Measurements from ENCODE around the gene SLIT3.

Gene SLIT3

DNA sequence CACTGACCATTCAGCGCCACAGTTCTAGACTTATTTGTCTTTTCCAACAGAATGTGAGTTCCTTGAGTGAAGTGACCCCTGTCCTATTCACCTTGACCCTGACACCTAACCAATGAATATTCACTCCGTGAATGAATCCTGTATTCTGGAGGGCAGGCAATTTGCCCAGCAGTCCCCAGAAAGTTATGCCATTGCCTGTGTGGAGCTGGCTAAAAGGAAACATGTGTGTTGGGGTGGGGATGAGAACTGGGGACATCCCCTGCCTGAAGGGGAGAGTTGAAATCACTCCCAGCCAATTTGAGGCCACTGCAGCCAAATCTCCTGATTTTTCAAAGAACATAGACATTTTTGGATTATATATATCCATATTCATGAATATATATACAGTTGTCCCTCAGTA, 199.0 kb downstream of the SLIT3 start:
- DNase-seq, result no peak

DNA sequence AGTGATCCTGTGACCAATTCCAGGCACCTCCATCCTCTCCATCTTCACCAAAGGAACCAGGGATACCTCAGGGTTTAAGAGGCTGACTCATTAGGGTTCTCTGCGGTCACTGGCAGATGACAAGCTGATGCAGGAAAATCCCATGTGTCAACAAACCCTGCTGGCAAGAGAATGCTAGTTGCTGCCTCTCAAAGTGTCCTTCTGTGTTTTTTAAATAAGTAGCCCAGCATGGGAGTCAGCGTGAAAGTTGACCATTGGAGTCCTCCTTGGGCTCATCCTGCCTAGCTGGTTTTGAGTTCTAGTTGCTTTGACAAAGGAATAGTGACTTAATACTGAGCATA, 200.2 kb downstream of the SLIT3 start:
- DNase-seq, result peak; percentile 94

DNA sequence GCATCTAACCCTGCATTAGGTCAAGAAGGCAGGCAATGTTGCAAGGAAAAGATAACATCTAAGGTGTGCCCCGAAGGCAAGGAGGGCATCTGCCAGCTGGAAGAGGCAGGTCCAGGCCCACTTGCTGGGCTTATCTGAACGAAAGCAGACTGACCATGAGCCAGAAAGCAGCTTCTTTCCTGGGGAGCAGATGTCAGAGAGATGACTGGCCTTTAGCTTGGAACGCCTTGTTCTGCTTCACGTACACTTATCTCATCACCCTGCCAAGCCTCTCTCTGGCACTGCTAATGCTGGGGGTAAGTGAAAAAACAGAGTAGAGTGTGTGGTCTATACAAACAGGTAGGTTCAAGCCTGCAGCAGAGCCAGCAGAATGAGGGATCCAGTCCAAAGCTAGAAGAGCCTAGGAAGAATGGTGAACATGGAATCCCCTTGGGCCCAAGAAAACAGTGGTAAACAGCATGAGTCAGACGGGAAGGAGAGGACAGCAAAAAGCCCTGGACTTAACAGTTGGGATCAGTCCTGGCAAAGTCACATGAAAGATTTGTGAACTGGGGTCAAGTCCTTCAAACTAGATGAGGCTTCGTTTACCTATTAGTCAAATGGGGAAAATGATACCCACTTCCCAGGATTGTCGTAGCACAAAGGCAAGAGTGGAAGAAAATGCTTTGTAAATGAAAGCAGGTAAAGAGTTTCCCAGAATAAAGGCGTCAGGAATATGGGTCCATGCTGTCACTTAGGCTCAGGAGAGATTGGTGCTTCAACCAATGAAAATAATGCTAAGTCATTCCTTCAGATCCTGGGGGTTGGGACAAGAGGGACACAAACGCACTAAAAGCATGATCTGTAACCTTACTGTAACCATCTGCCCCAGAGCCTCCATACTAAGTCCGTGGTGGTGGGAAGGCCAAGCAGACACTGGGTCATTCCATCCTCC, 200.9 kb downstream of the SLIT3 start:
- peak; percentile 59 for DNase-seq

DNA sequence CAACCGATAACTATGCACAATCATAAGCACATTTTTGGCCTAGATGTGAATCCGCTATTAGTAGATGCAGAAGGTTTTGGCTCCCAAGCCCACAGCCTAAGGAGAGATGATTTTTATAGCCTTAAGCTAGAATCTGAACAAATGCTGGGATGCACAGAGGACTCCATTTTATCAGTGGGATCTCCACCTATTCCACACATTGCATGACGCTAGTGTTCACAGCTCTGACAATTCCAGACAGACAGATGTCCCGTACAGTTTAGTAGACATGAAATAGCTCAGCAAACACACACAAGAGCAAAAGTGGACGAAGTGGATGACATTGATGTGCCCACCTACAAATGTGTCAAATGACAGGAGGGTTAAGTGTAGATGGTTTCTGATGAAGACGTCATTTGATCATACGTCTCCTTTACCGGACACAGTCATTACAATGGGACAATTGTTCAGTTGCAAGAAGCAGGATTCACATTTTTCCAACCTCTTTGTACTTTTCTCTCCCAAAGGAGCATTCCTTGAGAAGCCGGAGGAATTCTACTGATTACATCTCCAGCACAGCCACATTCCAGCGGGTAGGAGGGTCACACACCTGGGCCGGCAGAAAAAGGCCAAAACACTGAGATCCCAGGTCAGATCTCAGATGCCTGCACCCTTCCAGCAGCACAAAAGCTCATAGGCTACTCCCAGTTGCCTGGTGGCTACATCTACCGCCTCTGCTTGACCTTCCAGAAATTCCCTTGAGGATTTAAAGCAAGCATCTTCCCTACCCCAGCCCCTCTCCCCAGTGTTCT, 202.4 kb downstream of the SLIT3 start:
- DNase-seq, result no peak

DNA sequence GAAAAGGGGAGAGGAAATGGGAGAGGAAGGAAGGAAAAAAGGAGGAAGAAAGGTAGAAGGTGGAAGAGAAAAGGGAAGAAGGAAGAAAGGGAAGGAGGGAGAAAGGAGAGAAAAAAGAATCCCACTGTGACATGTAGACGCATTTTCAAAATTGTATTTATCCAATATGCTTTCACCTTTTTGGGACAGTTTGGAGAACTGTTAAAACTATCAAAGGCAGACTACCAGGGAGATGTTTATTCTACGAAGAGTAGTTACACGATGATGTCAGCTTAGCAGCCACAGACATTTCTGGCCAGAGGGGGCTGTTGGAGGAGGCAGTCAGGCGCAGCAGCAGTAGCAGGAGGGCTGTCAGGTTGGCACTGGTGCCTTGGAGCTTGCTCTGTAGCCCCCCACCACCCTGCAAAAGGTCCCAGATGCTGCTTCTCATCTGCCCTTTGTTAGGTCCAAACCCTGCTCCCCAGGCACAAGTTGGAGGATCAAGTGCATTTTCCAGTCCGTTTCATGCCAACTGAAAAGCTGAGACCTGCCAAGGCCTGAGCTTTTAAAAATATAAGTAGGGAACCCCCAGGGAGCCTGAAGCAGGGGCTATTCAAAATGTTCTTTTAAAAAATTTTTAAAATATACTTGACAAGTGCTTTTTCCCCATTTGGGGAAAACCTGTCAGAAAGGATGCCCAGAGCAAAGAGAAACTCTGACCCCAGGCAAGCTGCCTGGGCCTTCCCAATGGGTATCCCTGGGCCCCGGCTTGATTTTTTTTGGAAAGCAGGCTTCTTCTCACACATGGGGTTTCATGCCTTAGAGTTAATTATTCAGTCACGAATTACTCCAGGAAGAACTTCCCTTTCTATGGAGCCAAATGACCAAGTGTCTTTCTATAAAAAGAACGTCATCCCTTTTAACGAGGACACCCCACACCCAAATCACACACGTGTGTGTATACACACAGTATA, 203.3 kb downstream of the SLIT3 start:
- peak; percentile 59 for DNase-seq

DNA sequence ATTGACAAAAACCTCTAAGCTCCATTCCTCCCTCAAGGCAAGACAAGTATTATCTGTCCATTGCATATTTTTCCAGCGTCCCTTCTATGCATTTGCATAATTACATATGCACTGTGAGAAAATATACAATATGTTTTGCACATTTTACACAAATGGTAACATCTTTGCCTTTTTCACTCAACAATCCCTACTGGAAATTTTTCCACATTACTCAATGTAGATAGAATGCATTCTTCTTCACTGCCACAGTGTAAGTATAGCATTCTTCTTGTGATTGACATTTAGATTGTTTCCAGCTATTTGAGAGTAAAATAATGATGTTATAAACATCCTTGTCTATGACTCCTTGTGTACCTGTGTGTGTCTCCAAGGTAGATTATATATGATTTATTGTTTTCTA, 205.0 kb downstream of the SLIT3 start:
- DNase-seq, result peak; percentile 40

DNA sequence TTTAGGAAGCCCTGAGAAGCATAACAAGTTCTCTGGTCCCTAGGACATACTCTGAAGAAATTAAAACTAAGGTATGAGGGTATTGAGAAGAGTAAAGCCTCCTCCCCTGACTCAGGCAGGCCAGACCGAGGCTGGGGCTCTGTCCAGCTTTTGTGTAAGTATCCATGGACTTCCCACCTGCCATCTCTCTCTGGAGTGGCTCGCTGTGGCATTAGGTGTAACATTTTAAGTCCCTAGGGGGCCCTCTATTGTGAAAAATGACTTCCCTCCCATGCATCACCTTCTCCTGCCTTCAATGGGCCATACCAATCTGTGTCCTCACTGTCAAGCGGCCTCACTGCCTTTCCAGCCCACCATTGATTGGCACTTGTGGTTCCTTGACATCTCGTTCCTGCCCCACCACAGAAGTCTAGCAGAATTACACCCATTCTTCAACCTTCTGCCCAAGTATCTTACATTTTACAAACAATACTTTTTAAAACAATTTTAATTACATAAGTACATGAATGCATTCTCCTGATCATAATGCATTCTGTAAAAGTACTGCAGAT, 205.5 kb downstream of the SLIT3 start:
- no peak for DNase-seq

DNA sequence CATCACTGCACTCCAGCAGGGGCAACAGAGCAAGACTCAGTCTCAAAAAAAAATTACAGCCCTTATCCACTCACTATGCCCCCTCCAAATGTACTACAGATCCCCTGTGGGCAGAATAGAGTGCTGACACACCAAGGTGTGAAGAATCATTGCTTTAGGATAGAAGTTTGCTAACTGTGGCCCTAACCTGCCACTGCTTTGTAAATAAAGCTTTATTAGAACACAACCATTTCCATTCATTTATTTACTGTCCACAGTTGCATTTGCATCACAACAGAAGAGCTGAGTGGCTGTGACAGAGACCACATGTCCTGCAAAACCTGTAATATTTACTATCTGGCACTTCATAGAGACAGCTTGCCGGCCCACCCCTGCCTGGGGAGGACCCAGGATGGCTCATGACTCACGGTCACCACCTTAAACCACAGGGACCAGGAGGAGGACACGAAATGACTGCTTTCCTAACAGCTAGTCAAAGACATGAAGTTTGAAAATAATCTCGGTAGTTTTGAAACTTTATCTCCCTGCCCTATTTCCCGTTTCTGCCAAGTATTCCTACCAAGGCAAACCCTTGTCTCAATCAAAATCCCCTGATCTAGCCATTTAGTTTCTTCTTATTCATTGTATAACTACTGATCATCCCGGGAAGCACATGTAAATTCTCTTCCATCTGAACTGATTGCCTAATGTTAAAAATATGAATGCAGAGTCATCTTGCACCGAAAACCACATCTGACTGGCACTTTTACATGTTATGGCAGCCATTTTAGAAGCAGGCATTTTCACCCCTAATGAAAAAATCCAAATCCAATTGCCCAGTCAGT, 206.1 kb downstream of the SLIT3 start:
- DNase-seq, result peak; percentile 74

DNA sequence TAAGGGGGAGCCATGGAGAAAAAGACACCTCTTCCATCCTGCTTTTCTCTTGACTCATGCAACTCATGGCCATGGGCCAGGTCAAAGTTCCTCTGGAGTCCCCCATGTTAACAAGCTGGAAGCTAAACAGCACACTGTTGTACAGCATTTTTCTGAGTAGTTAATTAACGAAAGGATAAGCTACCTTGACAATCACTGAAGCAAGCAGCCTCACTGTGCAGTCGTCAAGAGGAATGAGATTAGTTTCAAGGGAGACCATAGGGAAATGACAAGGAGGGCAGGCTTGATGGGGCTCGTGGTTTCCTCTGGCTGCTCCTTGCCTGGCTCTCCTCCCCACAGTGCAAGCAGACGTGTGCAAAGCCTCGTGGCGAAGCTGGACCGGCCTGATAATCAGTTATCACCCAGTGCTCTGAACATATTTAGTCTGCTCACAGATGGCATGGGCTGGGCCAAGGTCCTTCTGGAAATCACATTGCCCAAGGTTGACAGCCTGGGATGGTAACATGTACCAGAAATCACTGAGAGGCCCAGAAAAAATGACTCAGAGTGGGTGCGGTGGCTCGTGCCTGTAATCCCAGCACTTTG, 209.5 kb downstream of the SLIT3 start:
- DNase-seq, result no peak

DNA sequence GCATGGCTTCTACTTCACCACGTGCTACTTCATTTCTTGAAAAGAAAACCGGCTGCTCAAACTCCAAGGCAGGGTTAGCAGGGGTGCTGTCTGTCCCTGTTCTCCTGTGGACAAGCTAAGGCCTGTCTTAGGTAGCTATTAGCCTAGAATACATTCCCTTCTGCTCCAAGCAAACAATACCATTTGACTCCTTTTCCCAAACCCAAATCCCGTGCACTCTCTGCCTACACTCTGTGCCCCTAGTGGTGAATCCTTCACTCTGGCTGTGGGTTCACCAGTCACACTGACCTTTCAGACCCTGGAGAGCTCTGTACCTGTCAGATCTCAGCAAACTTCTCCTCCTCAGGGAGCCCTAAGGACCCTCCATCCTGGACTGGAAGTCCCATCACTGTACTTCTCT, 211.6 kb downstream of the SLIT3 start:
- DNase-seq, result no peak

DNA sequence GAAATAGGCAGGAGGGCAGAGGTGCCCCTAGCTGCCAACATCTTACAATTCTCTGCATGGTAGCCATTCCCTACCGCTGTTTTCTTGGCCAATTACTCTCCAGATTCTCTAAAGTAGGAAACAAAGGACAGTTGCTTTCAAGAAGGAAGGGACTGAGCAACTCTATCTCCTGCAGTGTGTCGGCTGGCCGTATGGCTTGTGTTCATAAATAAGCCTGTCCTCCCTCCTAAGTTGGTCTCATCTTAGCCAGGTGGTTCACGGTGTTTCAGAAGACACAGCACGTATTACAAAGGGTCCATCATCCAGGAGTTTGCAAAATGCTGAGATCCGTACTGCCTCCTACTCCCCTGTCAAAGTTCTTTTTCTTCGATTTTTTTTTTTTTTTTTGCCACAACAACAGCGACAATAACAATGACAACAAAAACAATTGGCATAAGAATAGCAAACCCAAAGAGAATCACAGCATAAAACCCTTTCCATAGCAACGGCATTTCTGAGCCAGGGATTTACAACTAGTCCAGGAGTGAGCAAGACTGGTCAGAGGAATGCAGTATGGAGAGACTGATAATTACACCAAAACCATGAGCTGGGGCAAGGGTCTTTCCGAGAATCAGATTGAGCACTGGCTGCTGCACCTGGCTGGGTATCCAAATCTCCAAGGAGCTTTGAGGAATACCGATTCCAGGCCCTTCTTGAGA, 212.8 kb downstream of the SLIT3 start:
- no peak for DNase-seq

DNA sequence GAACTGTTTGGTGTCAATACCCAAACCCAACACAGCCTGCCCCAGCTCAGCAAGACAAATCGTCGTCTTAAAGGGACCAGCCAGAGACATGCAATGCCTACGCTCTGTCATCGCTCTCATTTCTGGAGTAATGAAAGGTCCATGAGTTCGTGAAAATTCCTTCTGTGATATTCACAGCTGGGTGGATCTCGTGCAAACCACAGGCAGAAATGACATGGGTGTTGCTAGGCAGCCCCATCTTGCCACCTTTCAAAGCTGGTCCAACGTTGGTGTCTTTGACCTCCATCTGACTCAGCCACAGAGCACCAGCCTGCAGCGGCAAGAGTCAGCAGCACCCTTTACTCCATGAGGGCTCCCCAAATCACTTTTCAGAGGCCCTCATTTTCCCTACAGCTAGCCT, 215.3 kb downstream of the SLIT3 start:
- peak; percentile 37 for DNase-seq

DNA sequence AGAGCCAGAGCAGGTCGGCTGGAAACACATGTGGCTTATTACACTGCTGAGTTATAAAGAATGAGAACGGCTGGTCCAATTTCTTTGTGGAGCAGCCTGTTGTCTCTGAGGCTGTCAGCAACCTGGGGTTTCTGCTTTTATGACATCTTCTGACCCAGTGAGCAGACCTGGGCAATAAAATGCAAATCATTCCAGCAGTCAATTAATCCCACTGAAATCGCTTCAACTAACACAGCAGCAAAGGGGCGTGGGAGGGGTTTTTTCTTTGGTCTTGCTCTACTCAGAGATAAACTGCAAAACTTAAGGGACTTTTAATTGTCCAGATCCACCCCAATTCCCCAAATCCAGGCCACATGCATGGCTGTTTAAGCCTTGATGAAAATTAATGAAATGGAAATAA, 215.7 kb downstream of the SLIT3 start:
- DNase-seq, result no peak

DNA sequence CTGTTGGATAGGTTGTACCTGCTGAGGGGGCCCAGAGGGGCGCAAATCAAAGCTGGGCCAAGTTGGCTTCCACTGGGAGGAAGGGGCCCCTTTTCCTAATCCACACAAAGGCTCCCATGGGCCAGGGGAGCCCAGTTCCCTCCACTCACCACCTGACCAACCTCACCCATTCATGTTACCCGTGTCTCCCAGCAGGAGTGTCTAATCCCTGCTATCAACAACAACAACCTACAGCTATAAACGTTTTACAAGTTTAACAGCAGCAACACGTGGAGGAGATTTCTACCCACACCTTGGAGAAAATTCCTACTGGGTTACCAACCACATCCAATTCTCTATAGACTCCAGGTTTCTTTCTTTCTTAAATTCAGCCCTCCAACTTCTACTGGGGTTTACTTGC, 216.2 kb downstream of the SLIT3 start:
- no peak for DNase-seq

DNA sequence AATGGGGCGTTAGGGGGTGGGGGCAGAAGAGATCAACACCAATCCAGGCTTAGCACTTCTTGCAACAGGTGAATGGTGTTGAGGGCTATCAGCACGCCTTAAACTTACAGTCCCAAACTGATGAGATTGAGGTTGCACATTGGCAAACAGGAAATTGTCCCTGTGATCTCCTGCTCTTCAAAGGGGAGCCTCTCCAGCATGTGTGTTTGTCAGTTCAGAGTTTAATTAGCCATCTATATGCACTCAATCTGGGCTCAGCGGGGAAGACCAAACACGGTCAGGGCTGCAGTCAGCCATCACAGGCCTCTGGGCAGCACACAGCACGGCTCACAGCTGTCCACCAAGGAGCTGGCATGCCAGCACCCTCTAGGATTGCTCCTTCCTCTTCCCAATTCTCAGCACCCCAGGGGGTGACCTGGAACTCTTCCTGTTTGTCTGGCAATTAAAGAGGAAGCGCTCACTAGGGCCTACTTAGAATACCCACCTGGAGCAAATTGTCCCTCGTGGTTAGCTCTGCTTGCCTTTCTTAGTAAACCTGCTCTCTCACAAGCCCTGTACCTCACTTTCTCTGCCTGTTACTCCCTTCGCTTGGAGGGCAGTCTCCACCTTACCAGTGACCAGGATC, 217.4 kb downstream of the SLIT3 start:
- no peak for DNase-seq

DNA sequence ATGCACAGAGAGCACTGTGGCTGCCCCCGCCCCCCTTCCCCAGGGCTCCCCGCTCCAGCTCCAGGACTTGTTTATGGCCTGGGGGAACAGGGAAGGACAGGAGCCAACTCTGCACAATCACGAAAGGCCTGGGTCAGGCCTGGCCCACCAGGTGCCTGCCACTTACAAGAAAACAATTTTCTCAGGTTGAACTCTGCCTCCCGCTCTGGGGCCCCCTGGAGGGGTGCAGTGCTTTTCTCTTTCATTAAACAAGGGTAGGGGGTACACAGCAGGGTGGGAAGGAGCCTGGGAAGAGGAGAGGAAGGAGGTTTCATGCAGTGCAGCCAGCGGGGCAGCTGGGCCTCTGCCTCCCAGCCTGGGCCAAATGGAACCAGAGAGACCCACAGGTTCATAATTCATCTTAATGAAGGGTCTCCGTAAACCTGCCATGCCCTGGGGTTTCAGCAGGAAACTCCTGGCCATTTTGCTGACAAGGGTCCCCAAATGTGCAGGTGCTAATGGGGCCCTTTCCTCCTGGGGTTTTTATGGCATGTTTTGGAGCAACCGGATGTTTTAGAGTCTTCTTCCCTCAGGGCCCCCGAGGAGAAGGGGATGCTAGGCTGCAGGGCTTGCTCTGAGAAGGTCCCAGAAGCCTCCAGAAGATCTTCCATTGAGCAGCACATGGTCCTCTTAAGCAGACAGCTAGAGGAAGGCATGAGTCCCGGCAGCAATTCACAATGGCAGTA, 219.8 kb downstream of the SLIT3 start:
- DNase-seq, result no peak

DNA sequence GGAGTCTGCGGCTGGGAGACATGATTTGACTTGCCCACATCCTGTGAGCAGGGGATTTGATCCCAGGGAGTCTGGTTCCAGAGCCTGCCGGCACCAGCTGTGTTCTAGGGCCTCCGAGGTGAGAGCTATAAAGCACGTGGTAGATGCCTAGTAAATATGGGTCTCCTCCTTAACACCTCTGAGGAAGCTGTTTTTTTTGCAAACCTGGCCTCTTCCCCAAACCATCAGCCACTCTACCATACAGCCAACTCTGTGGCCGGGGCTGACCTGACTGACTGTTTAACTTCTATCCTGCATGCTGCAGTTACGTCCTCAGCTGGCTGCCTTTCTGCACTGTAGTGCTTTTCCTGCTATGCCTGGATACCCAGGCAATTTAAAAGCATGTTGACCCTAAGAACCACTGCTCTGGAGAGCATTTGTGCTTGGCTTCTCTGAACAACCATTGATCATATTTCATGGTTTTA, 220.5 kb downstream of the SLIT3 start:
- DNase-seq, result no peak

DNA sequence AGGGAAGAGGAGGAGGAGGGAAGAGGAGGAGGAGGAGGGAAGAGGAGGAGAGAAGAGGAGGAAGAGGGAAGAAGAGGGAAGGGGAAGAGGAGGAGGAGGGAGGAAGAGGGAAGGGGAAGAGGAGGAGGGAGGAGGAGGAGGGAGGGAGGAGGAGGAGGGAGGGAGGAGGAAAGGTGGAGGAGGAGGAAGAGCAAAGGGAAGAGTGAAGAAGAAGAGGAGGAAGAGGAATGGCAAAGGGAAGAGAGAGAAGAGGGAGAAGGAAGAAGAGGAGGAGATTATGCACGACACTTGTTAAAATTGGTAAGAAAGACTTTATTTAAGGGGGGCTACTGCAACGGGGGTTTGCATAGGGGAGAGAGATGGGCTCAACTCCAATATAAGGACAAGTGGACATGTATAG, 221.2 kb downstream of the SLIT3 start:
- no peak for DNase-seq

DNA sequence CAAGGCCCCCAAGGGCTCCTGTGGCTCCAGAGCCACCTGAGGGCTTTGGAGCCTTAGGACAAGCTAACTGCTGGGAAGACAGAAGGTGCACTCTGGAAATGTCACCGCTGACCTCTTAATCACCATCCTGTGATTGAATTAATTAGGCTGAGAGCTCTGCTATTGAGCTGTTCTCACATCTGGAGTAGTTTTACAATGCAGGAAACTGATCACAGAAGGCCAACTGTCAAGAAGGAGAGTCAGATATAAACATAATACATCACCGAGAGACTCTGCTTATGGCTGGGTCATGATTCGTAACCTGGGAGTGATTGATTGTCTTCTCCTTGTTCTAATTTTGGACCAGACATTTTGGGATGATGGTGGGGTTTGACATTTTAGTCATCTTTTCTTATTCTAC, 226.1 kb downstream of the SLIT3 start:
- no peak for DNase-seq
